Measurements from ENCODE around the gene PSMB10.

The PSMB10 gene

DNA sequence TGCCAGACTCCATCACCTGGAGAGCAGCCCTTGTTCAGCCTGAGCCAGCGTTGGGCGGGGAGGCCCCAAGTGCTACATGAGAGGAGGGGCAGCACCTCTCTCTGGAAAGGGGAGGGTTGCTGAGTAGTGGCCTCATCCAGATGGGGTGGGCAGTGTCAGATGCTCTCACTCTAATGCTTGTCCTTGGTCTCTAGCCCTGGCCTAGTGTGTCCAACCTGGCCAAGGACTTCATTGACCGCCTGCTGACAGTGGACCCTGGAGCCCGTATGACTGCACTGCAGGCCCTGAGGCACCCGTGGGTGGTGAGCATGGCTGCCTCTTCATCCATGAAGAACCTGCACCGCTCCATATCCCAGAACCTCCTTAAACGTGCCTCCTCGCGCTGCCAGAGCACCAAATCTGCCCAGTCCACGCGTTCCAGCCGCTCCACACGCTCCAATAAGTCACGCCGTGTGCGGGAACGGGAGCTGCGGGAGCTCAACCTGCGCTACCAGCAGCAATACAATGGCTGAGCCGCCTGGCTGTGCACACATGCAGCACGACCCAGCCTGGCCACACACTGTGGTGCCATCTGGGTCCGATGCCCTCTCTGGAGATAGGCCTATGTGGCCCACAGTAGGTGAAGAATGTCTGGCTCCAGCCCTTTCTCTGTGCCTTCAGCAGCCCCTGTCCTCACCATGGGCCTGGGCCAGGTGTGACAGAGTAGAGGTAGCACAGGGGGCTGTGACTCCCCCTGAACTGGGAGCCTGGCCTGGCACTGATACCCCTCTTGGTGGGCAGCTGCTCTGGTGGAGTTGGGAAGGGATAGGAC is 9.3 kb downstream of the PSMB10 start:
- H3K4me3 ChIP-seq (ENCODE audit: low read depth, low read length) = no peak overlapping the region
- DNase-seq (ENCODE audit: low read depth) = no peak
- TF ChIP-seq POLR2A (IDR thresholded peaks at IDR 0.05; ENCODE audit: extremely low read depth, insufficient read length) = no peak
- TF ChIP-seq, protein P1, sequence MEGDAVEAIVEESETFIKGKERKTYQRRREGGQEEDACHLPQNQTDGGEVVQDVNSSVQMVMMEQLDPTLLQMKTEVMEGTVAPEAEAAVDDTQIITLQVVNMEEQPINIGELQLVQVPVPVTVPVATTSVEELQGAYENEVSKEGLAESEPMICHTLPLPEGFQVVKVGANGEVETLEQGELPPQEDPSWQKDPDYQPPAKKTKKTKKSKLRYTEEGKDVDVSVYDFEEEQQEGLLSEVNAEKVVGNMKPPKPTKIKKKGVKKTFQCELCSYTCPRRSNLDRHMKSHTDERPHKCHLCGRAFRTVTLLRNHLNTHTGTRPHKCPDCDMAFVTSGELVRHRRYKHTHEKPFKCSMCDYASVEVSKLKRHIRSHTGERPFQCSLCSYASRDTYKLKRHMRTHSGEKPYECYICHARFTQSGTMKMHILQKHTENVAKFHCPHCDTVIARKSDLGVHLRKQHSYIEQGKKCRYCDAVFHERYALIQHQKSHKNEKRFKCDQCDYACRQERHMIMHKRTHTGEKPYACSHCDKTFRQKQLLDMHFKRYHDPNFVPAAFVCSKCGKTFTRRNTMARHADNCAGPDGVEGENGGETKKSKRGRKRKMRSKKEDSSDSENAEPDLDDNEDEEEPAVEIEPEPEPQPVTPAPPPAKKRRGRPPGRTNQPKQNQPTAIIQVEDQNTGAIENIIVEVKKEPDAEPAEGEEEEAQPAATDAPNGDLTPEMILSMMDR (IDR thresholded peaks at IDR 0.05; ENCODE audit: low read depth, low read length) = no peak
- TF ChIP-seq MYC (IDR thresholded peaks at IDR 0.05; ENCODE audit: low read depth, low read length) = no peak
- TF ChIP-seq, protein P2, sequence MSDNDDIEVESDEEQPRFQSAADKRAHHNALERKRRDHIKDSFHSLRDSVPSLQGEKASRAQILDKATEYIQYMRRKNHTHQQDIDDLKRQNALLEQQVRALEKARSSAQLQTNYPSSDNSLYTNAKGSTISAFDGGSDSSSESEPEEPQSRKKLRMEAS (IDR thresholded peaks at IDR 0.05; ENCODE audit: low read depth, low read length) = no peak

DNA sequence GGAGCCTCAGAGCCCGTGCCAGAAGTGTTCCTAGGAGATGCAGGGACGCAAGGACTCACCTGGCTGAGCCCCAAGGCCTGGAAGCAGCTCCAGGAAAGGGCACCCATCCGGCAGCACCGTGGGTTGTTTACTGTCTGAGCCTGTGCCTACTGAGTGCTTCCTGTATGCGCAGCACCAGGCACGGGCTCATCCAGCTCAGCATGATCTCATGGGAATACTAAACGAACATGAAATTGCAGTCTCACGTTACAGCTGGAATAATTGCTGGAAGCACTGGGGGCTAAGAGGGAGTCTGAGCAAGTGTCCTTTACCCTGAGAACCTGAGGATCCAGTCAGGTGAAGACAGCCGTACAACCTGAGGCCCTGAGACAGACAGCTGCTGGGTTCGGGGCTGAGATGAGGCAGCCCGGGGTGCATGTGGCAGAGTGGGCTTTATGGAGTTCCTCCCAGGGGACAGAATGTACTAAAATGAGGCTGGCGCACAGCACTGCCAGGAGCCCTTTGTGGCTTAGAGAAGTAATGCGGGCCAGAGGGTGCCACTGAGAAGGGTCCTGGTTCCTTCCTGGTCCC is 10.4 kb downstream of the PSMB10 start:
- H3K4me3 ChIP-seq (ENCODE audit: low read depth, low read length) = no peak overlapping the region
- TF ChIP-seq POLR2A (IDR thresholded peaks at IDR 0.05; ENCODE audit: extremely low read depth, insufficient read length) = no peak
- TF ChIP-seq, protein P1 (IDR thresholded peaks at IDR 0.05; ENCODE audit: low read depth, low read length) = peak; percentile 31
- peak; percentile 58 for DNase-seq (ENCODE audit: low read depth)

DNA sequence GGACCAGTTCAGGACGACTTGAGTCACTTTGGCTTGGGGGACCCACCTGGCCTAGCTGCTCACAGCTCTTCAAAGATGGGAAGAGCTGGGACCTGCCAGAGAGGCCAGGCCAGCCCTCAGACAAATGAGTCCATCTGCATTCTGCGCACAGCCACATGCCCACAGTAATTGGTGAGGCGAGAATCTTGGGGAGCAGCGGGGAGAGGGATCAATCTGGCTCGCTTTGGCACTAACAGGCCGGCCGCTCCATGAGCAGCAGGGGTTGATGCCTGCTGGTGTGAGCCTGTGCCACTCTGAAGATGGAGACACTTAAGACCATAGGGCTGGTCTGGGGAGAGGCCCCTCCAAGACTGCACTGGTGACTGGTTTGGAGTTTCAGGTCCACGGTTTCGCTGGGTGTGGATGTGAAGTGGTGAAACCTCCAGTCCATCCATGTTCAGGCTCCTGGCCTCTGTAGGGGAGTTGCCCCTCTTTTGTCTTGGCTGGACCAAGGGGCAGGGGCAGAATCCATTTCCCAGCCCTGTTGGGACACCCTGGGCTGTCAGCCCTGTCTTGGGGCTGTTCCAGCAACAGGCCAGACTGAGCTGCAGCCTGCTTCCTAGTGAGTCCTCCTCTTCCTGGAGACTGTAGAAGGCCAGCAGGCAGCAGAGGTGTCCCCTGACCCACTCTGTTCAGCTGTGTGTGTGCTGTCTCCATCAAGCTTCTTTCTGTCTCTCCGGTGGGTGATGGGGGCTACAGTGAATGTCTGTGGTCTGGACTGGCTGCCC is 12.3 kb downstream of the PSMB10 start:
- TF ChIP-seq, protein P1 (IDR thresholded peaks at IDR 0.05; ENCODE audit: low read depth, low read length) = no peak
- TF ChIP-seq MYC (IDR thresholded peaks at IDR 0.05; ENCODE audit: low read depth, low read length) (no peak), POLR2A (IDR thresholded peaks at IDR 0.05; ENCODE audit: extremely low read depth, insufficient read length) (no peak)
- TF ChIP-seq, protein P2 (IDR thresholded peaks at IDR 0.05; ENCODE audit: low read depth, low read length) = no peak
- H3K4me3 ChIP-seq (ENCODE audit: low read depth, low read length) = no peak overlapping the region
- DNase-seq (ENCODE audit: low read depth) = no peak

DNA sequence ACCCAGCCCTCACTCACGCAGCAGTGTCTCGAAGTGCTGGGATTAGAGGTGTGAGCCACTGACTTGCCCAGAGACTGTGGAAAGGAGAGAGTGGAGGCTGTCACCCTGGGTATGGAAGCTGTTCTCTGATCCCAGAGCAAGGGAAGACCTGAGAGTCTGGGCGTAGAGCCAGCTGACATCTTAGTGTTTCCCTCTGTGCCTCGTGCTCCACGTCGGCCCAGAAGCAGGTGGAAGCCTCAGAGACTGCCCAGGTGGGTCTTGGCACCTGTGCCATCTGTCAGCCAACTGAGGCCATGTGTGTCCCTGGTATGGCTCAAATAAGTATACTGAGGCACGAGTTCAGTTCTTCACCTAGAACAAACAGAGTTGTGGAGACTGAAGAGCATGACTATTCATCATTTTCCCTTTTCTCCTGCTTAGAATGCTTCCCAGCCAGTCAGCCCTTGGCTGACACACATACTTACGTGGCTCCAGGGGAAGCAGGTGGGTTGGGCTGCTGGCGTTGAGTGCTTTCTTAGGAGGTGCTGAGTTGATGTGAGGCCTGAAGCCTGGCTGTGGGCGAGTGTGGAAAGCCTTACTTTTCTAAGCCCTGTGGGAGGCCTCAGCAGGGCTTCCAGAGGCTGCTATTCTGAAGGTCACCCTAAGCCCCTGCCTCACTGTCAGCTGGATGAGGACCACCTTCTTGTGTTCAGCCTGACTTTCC is 13.1 kb downstream of the PSMB10 start:
- DNase-seq (ENCODE audit: low read depth) = no peak
- no peak overlapping the region for H3K4me3 ChIP-seq (ENCODE audit: low read depth, low read length)
- TF ChIP-seq, protein P2 (IDR thresholded peaks at IDR 0.05; ENCODE audit: low read depth, low read length) = no peak
- TF ChIP-seq POLR2A (IDR thresholded peaks at IDR 0.05; ENCODE audit: extremely low read depth, insufficient read length) (no peak), MYC (IDR thresholded peaks at IDR 0.05; ENCODE audit: low read depth, low read length) (no peak)
- TF ChIP-seq, protein P1 (IDR thresholded peaks at IDR 0.05; ENCODE audit: low read depth, low read length) = no peak

DNA sequence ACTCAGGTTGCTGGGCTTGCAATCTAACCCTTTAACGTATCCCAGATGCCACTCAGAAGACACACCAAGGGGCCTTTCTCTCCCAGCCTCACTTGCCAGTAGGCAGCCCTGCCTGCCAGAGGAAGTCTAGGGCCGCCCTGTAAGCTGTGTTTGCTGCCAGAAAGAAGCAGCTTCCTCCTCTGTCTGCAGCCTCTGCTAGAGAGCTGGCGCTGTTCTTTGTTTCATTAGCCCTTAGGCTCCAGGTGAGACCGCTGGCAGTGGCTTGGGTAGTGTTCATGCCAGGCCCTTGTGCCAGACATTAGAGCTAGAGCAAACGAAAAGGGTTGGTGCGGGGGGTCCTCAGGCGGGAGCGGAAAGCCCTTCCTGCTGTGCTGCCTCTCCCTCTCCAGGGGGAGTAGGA is 13.9 kb downstream of the PSMB10 start:
- DNase-seq (ENCODE audit: low read depth) = no peak
- TF ChIP-seq MYC (IDR thresholded peaks at IDR 0.05; ENCODE audit: low read depth, low read length) = no peak
- TF ChIP-seq, protein P1 (IDR thresholded peaks at IDR 0.05; ENCODE audit: low read depth, low read length) = no peak
- no peak for TF ChIP-seq POLR2A (IDR thresholded peaks at IDR 0.05; ENCODE audit: extremely low read depth, insufficient read length)
- TF ChIP-seq, protein P2 (IDR thresholded peaks at IDR 0.05; ENCODE audit: low read depth, low read length) = no peak
- no peak overlapping the region for H3K4me3 ChIP-seq (ENCODE audit: low read depth, low read length)

All from NB4 (cell line).